Activated CD8-positive, alpha-beta memory T cell treated with anti-CD3 and anti-CD28 coated beads for 4 hours (primary cell): ENCODE measurements around the gene GAK.
"Not testable (repeated sequence)": the region's sequence is repeated elsewhere in the genome, so short reads cannot be mapped to it uniquely, and the experiment has no call there.

Experiments
- DNase-seq, 2 donors: peaks; one replicate each; pipeline ENCODE4 v3.0.0-alpha.2; 2020; ENCODE audit warnings: low read depth in 2 of 2

Gene GAK

GRCh38 chr4:926538-926937 is 5.6 kb downstream of the GAK start:
- no peak for DNase-seq

- no peak for DNase-seq
Observed at GRCh38 chr4:925771-926500, 6.2 kb downstream of the GAK start.

GRCh38 chr4:925171-925570 is 6.9 kb downstream of the GAK start:
- DNase-seq = no peak

- no peak for DNase-seq
Observed at GRCh38 chr4:924107-925096, 7.7 kb downstream of the GAK start.

GRCh38 chr4:921830-922331 is 10.2 kb downstream of the GAK start:
- no peak for DNase-seq

- not testable (repeated sequence) for DNase-seq
Observed at GRCh38 chr4:919004-919680, 13.0 kb downstream of the GAK start.

GRCh38 chr4:918591-918990 is 13.5 kb downstream of the GAK start:
- not testable (repeated sequence) for DNase-seq

GRCh38 chr4:917992-918391 is 14.1 kb downstream of the GAK start:
- no peak for DNase-seq

GRCh38 chr4:917466-917865 is 14.7 kb downstream of the GAK start:
- DNase-seq = no peak

GRCh38 chr4:915595-915994 is 16.5 kb downstream of the GAK start:
- no peak for DNase-seq

GRCh38 chr4:915041-915474 is 17.1 kb downstream of the GAK start:
- no peak for DNase-seq

GRCh38 chr4:914531-914930 is 17.6 kb downstream of the GAK start:
- no peak for DNase-seq

- no peak for DNase-seq
Observed at GRCh38 chr4:913280-913618, 18.9 kb downstream of the GAK start.

GRCh38 chr4:912548-913279 is 19.4 kb downstream of the GAK start:
- DNase-seq = no peak

- no peak for DNase-seq
Observed at GRCh38 chr4:911871-912490, 20.1 kb downstream of the GAK start.

- no peak for DNase-seq
Observed at GRCh38 chr4:911221-911751, 20.8 kb downstream of the GAK start.

GRCh38 chr4:910366-911091 is 21.6 kb downstream of the GAK start:
- no peak for DNase-seq

GRCh38 chr4:909821-910220 is 22.3 kb downstream of the GAK start:
- no peak for DNase-seq

GRCh38 chr4:909131-909571 is 23.0 kb downstream of the GAK start:
- DNase-seq = no peak
